Effector CD4-positive, alpha-beta T cell (primary cell): ENCODE results near the gene TOM1L1. TPM values are rescaled to one million over a fixed set of nuclear protein-coding genes. Genes with fewer than 3 reads are reported as not detected.
"Not testable (repeated sequence)": the region's sequence is repeated elsewhere in the genome, so short reads cannot be mapped to it uniquely, and the experiment has no call there.

Experiments
- DNase-seq: peaks from one replicate; pipeline ENCODE4 v3.0.0-alpha.2; 2020
- total RNA-seq: gene quantifications from one replicate; lab custom pipeline; 2026; lab: John Stamatoyannopoulos, UW

TOM1L1 gene
- total RNA-seq, result not detected

GRCh38 chr17:54900457-54901229 lies at the start of gene TOM1L1:
Gene TOM1L1, plus strand, starts transcription at chr17:54900852. Its CDS starts 14 bp downstream, at chr17:54900866.
- no peak for DNase-seq

- DNase-seq, result no peak
Observed at GRCh38 chr17:54859187-54859586, 41.5 kb upstream of the TOM1L1 start.

- DNase-seq, result no peak
Observed at GRCh38 chr17:54860617-54861470, 39.8 kb upstream of the TOM1L1 start.

GRCh38 chr17:54861471-54861983 lies 39.1 kb upstream of the TOM1L1 start:
- no peak for DNase-seq

- no peak for DNase-seq
Observed at GRCh38 chr17:54863176-54863575, 37.5 kb upstream of the TOM1L1 start.

- no peak for DNase-seq
Observed at GRCh38 chr17:54864070-54864469, 36.6 kb upstream of the TOM1L1 start.

- DNase-seq, result no peak
Observed at GRCh38 chr17:54864636-54865356, 35.9 kb upstream of the TOM1L1 start.

- DNase-seq, result no peak
Observed at GRCh38 chr17:54867634-54868033, 33.0 kb upstream of the TOM1L1 start.

- no peak for DNase-seq
Observed at GRCh38 chr17:54870671-54871175, 29.9 kb upstream of the TOM1L1 start.

GRCh38 chr17:54875906-54876305 lies 24.7 kb upstream of the TOM1L1 start:
- not testable (repeated sequence) for DNase-seq

GRCh38 chr17:54876656-54877195 lies 23.9 kb upstream of the TOM1L1 start:
- DNase-seq, result no peak

- DNase-seq, result no peak
Observed at GRCh38 chr17:54881255-54881972, 19.2 kb upstream of the TOM1L1 start.

GRCh38 chr17:54882371-54882770 lies 18.3 kb upstream of the TOM1L1 start:
- no peak for DNase-seq

GRCh38 chr17:54882950-54883349 lies 17.7 kb upstream of the TOM1L1 start:
- DNase-seq, result no peak

- DNase-seq, result no peak
Observed at GRCh38 chr17:54883939-54884338, 16.7 kb upstream of the TOM1L1 start.

- no peak for DNase-seq
Observed at GRCh38 chr17:54887787-54888186, 12.9 kb upstream of the TOM1L1 start.

- DNase-seq, result no peak
Observed at GRCh38 chr17:54888254-54888653, 12.4 kb upstream of the TOM1L1 start.

GRCh38 chr17:54888981-54889380 lies 11.7 kb upstream of the TOM1L1 start:
- DNase-seq, result no peak

- no peak for DNase-seq
Observed at GRCh38 chr17:54891176-54891821, 9.4 kb upstream of the TOM1L1 start.

- DNase-seq, result no peak
Observed at GRCh38 chr17:54892360-54892759, 8.3 kb upstream of the TOM1L1 start.

- DNase-seq, result no peak
Observed at GRCh38 chr17:54898576-54898975, 2.1 kb upstream of the TOM1L1 start.
